NCI-H524 (cell line): ENCODE results near the gene CRYL1.

Experiments used
- DNase-seq, 2 experiments: peaks; one replicate each; lab custom pipeline; 2025; lab: John Stamatoyannopoulos, UW

Gene CRYL1

GRCh38 chr13:20525601-20526544, at the start of gene CRYL1:
TSS of gene CRYL1 (minus strand) at chr13:20525857. CDS start at chr13:20525794, 63 bp downstream.
- DNase-seq, result peak; percentile 82 to 85

- no peak for DNase-seq
Measured at GRCh38 chr13:20573636-20574035, 48.0 kb upstream of the CRYL1 start.

GRCh38 chr13:20573186-20573585, 47.5 kb upstream of the CRYL1 start:
- DNase-seq, result no peak

GRCh38 chr13:20571676-20572075, 46.0 kb upstream of the CRYL1 start:
- no peak for DNase-seq

- DNase-seq, result no peak
Measured at GRCh38 chr13:20570517-20570916, 44.9 kb upstream of the CRYL1 start.

- DNase-seq, result no peak
Measured at GRCh38 chr13:20567881-20568528, 42.3 kb upstream of the CRYL1 start.

GRCh38 chr13:20566898-20567874, 41.5 kb upstream of the CRYL1 start, which contains the start of gene IFT88:
TSS of gene IFT88 (plus strand) at chr13:20567157. CDS start at chr13:20574386, 7,229 bp downstream.
- peak; percentile 87 to 89 for DNase-seq

- peak; percentile 70 to 83 for DNase-seq
Measured at GRCh38 chr13:20566468-20566897, 40.8 kb upstream of the CRYL1 start.

GRCh38 chr13:20565115-20565736, 39.6 kb upstream of the CRYL1 start:
- no peak for DNase-seq

GRCh38 chr13:20561741-20562140, 36.1 kb upstream of the CRYL1 start:
- no peak for DNase-seq

- DNase-seq, result no peak
Measured at GRCh38 chr13:20559659-20560356, 34.2 kb upstream of the CRYL1 start.

GRCh38 chr13:20558982-20559381, 33.3 kb upstream of the CRYL1 start:
- no peak for DNase-seq

- DNase-seq, result no peak
Measured at GRCh38 chr13:20553311-20553710, 27.7 kb upstream of the CRYL1 start.

GRCh38 chr13:20550799-20551198, 25.1 kb upstream of the CRYL1 start:
- no peak for DNase-seq

- DNase-seq, result no peak
Measured at GRCh38 chr13:20547479-20547908, 21.8 kb upstream of the CRYL1 start.

GRCh38 chr13:20546556-20546955, 20.9 kb upstream of the CRYL1 start:
- no peak for DNase-seq

GRCh38 chr13:20544201-20544923, 18.7 kb upstream of the CRYL1 start:
- no peak for DNase-seq

- DNase-seq, result no peak
Measured at GRCh38 chr13:20536992-20537391, 11.3 kb upstream of the CRYL1 start.

- no peak for DNase-seq
Measured at GRCh38 chr13:20534038-20534608, 8.5 kb upstream of the CRYL1 start.

GRCh38 chr13:20528452-20528851, 2.8 kb upstream of the CRYL1 start:
- DNase-seq, result no peak
